A673 (cell line): Measurements from ENCODE around the gene HIBADH. TPM values are rescaled to one million over a fixed set of nuclear protein-coding genes. Genes with fewer than 3 reads are reported as not detected.

Source experiments
- BruUV-seq: library from RNA; stranded (reverse); fragments of 400-500 nt; replicated peaks from 2 replicates; lab custom pipeline; 2021; lab: Mats Ljungman, UMichigan
- CTCF ChIA-PET: fragments of 300-600 bp; sonication (Branson Sonifier 250); formaldehyde crosslinking; loops from one replicate; lab custom pipeline; 2022; ENCODE audit warnings: antibody characterized with exemption; lab: Charles Lee
- POLR2A ChIA-PET: fragments of 300-600 bp; sonication (Branson Sonifier 250); formaldehyde crosslinking; loops from one replicate; lab custom pipeline; 2022; ENCODE audit warnings: antibody characterized with exemption; ENCODE audit not compliant: low non-redundant PET; lab: Charles Lee
- DNase-seq: peaks from one replicate; pipeline ENCODE4 v3.0.0-alpha.2; 2015; ENCODE audit warnings: low spot score
- H3K27ac ChIP-seq: fragments of 200-600 bp; sonication (generic); 2 replicates; pipeline ENCODE4 v1.5.1; 2016; ENCODE audit warnings: mixed run types, low read depth, mild to moderate bottlenecking, mixed read lengths, antibody characterized with exemption, low read length; ENCODE audit not compliant: poor library complexity, severe bottlenecking
- H3K27me3 ChIP-seq: fragments of 200-600 bp; sonication (generic); replicated peaks from 2 replicates; pipeline ENCODE4 v1.6.1; 2017; ENCODE audit warnings: mixed run types, low read depth, mild to moderate bottlenecking, mixed read lengths, antibody characterized with exemption, low read length; ENCODE audit not compliant: insufficient read depth, poor library complexity
- H3K36me3 ChIP-seq: fragments of 200-600 bp; sonication (generic); 2 replicates; pipeline ENCODE4 v1.6.1; 2016; ENCODE audit warnings: mixed run types, mild to moderate bottlenecking, mixed read lengths, antibody characterized with exemption, low read length; ENCODE audit not compliant: insufficient read depth, poor library complexity, severe bottlenecking
- H3K4me1 ChIP-seq: fragments of 200-600 bp; sonication (generic); 2 replicates; pipeline ENCODE4 v1.6.1; 2017; ENCODE audit warnings: mixed run types, mild to moderate bottlenecking, mixed read lengths, antibody characterized with exemption, low read length; ENCODE audit not compliant: insufficient read depth, poor library complexity, severe bottlenecking
- H3K4me3 ChIP-seq: fragments of 200-600 bp; sonication (generic); 2 replicates; pipeline ENCODE4 v1.5.1; 2016; ENCODE audit warnings: low read depth, mixed run types, mild to moderate bottlenecking, mixed read lengths, low read length; ENCODE audit not compliant: poor library complexity, severe bottlenecking
- H3K9me3 ChIP-seq: fragments of 200-600 bp; sonication (generic); 2 replicates; pipeline ENCODE4 v1.6.1; 2016; ENCODE audit warnings: mixed run types, low read depth, mild to moderate bottlenecking, mixed read lengths, antibody characterized with exemption, low read length; ENCODE audit not compliant: poor library complexity, severe bottlenecking
- CTCF ChIP-seq: fragments of 300-800, 200-600 bp; sonication (generic); conservative IDR thresholded peaks from 2 replicates; pipeline ENCODE4 v1.5.1; 2017; ENCODE audit warnings: low read depth, mild to moderate bottlenecking, antibody characterized with exemption, low read length, moderate library complexity, mixed read lengths
- EZH2 ChIP-seq: fragments of 200-600 bp; sonication (generic); IDR thresholded peaks from 2 replicates; pipeline ENCODE4 v1.6.1; 2017; ENCODE audit warnings: borderline replicate concordance, low read depth, mild to moderate bottlenecking, mixed read lengths, antibody characterized with exemption, low read length; ENCODE audit not compliant: poor library complexity, severe bottlenecking
- intact Hi-C: fragments of 100-400 bp; cut with micrococcal nuclease; formaldehyde crosslinking; loops from one replicate; pipeline ENCODE4 v1.10.0; 2022; ENCODE audit not compliant: unreplicated experiment
- total RNA-seq: library from RNA; stranded (reverse); gene quantifications from 2 replicates; pipeline ENCODE4 v1.2.3, GENCODE V29; 2021

HIBADH gene
- total RNA-seq, 1 experiment from 2014 or later = 10.2 TPM

DNA sequence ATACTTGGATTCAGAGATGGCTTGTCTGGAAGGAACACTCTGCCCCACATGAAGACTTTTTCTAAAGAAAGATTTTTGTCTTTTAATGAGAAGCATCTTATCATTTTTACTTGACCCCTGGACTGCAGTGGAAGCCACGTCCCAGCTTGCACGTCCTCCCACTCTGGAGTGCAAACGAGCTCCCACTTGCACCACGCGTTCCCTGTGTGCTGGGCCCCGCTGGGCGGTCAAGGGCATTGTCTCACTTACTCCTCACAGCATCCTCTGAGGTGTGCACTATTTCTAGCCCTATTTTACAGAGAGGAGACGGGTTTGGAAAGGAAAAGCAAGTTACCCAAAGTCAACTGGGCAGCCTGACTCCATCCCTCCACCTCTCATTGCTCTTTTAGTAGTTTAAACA lies 175.2 kb downstream of the HIBADH start:
- intact Hi-C loops = no loop called here
- Histone ChIP-seq H3K4me3 (no peak overlapping the region), H3K27me3 (peaks cover 14% of the 10 kb centered on the region), H3K9me3 (no peaks in the 10 kb centered on the region), H3K4me1 (no peaks in the 10 kb centered on the region), H3K36me3 (no peaks in the 10 kb centered on the region), H3K27ac (no peak overlapping the region)
- TF ChIP-seq EZH2 (no peak), CTCF (no peak)
- no TSS peak for BruUV-seq
- ChIA-PET CTCF (no interaction called here), POLR2A (no interaction called here)
- DNase-seq = no peak

GRCh38 chr7:27484451-27484850 lies 178.2 kb downstream of the HIBADH start:
- Histone ChIP-seq H3K4me1 (no peaks in the 10 kb centered on the region), H3K4me3 (no peak overlapping the region), H3K36me3 (no peaks in the 10 kb centered on the region), H3K9me3 (no peaks in the 10 kb centered on the region), H3K27me3 (peaks cover 5% of the 10 kb centered on the region), H3K27ac (no peak overlapping the region)
- CTCF ChIA-PET = interaction anchor here (0.7 kb wide), 1 partner anchor 30 kb away, joined by 3 read pairs; no protein-coding TSS in a partner anchor
- POLR2A ChIA-PET = no interaction called here
- DNase-seq = no peak
- BruUV-seq = no TSS peak
- intact Hi-C loops = no loop called here
- TF ChIP-seq EZH2 (no peak), CTCF (no peak)

DNA sequence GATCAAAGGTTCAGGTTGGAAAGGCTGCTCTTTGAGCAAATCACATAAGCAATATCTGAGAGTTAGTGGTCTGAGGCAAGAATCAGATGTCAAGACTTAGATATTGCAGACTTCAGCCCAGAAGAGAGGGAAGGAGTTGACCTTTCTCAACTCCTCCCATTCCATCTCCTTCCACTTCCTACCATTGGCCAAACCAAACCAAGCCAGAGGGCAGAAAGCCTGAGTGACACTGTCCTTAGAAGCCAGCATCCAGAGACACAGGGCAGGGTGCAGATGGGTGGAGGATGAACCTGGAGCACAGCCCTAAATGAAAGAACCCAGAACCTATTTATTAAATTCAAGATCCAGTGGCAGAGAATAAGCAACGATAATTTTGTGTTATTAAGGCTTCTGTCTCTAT lies 180.5 kb downstream of the HIBADH start:
- ChIA-PET POLR2A (no interaction called here), CTCF (no interaction called here)
- H3K36me3 ChIP-seq = no peaks in the 10 kb centered on the region
- no peaks in the 10 kb centered on the region for H3K4me1 ChIP-seq
- TF ChIP-seq EZH2 (no peak), CTCF (no peak)
- no peak overlapping the region for H3K27ac ChIP-seq
- no peaks in the 10 kb centered on the region for H3K9me3 ChIP-seq
- no peak overlapping the region for H3K4me3 ChIP-seq
- peaks cover 4% of the 10 kb centered on the region for H3K27me3 ChIP-seq
- DNase-seq = no peak
- no TSS peak for BruUV-seq
- intact Hi-C loops = no loop called here
